GM19193 (cell line): ENCODE measurements around the gene PAPOLG.
A peak's percentile ranks its signal among the peaks of the same experiment; 100 is the strongest.

Experiments used
- POLR2A ChIP-seq: IDR thresholded peaks from 4 replicates; pipeline ENCODE4 v1.6.1; 2011; ENCODE audit not compliant: insufficient read depth, insufficient read length; ENCODE audit errors: extremely low read depth

Gene PAPOLG

GRCh38 chr2:60756097-60757087 is at the start of gene PAPOLG:
Gene PAPOLG, plus strand, starts transcription at chr2:60756268. Its CDS starts 211 bp downstream, at chr2:60756479.
- peak; percentile 87 for TF ChIP-seq POLR2A

DNA sequence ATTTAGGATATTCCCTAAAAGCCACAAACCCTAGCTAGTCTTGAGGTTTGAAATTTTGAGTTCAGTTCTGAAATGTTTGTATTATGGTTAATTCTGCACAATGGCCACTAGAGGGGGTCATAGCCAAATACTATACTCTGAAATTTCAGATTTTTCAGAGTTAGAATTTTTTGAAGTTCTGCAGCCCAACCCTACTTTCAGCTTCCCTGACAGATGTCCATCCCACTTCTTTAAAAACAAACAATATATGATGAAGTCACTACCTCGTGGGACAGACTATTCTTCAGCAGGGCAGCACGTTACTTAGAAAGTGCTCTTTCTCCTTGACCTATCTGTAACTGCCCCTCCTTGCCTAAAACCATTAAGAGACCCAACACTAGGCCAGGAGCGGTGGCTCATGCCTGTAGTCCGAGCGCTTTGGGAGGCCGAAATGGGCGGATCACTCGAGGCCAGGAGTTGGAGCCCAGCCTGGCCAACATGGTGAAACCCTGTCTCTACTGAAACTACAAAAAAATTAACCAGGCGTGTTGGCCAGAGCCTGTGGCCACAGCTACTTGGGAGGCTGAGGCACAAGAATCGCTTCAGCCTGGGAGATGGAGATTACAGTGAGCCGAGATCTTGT is 48.2 kb upstream of the PAPOLG start:
- TF ChIP-seq POLR2A, result no peak

- TF ChIP-seq POLR2A, result no peak
These were observed 47.3 kb upstream of the PAPOLG start for GRCh38 chr2:60708630-60709320.

GRCh38 chr2:60710707-60711106 is 45.4 kb upstream of the PAPOLG start:
- TF ChIP-seq POLR2A, result no peak

DNA sequence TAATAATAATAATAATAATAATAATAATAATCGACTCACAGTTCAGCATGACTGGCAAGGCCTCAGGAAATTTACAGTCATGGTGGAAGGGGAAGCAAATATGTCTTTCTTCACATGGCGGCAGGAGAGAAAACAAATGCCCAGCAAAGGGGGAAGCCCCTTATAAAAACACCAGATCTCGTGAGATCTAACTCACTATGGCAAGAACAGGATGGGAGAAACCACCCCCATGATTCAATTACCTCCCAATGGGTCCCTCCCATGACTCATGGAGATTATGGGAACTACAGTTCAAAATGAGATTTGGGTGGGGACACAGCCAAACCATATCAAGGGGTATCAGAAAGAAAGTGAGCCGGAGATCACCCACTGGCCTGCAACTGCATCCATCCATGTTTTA is 40.5 kb upstream of the PAPOLG start:
- TF ChIP-seq POLR2A, result no peak

GRCh38 chr2:60717691-60718090 is 38.4 kb upstream of the PAPOLG start:
- TF ChIP-seq POLR2A, result no peak

- no peak for TF ChIP-seq POLR2A
These were observed 36.7 kb upstream of the PAPOLG start for GRCh38 chr2:60719331-60719730.

DNA sequence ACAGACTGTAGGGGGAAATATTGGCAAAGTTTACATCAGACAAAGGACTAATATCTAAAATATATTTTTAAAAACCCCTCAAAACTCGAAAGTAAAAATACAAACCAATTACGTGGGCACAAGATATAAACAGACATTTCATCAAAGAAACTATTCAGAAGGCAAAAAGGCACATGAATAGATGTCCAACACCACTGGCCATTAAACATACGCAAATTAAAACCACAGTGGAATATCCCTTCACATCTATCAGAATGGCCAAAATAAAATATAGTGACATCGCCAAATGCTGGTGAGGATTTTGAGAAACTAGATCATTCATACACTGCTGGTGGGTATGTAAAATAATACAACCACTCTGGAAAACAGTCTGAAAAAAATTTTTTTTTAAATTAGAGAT is 30.6 kb upstream of the PAPOLG start:
- TF ChIP-seq POLR2A, result no peak

DNA sequence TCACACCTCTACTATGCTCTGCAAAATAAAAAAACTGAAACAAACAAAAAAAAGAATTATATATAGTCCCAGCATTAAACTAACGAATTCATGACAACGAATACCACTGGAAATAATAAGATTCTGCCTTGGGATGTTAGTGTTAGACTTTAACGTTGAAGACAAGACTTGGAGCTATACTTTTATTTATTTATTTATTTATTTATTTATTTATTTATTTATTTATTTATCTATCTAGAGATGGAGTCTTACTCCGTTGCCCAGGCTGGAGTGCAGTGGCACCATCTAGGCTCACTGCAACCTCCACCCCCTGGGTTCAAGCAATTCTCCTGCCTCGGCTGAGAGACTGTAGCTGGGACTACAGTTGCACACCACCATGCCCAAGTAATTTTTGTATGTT is 27.2 kb upstream of the PAPOLG start:
- TF ChIP-seq POLR2A, result no peak

DNA sequence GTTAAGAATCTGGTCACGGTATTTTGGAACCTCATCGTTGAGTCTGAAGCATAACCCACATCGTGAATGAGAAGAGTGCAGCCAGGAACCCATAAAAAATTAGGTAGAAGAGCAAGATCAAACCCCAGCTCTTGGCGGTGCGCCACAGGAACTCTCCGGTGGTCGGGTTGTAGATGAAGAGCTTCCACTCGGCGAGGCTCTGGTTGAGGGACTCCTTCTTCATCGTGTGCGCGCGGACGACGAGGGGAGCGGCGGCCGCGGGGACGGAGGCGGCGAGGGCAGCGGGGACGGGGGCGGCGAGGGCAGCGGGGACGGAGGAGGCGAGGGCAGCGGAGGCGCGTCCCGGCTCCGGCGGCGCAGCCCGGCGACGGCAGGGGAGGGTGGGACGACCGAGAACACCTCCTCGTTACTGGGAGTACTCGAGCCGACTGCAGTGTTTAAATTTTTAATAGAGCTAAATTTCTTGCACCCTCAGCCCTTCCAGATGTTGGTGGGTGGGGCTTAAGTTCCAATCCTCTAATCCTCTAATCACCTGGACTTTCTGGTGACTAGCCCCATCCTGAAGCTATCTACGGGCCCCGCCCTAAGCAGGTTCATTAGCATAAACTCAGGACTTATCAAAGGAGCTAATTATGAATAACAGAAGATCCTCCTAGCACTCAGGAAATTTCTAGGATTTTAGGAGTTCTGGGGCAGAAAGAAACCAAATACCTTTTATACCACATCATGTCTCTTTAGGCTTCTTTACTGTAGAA is 20.4 kb upstream of the PAPOLG start:
- no peak for TF ChIP-seq POLR2A

- no peak for TF ChIP-seq POLR2A
These were observed 17.4 kb upstream of the PAPOLG start for GRCh38 chr2:60738679-60739078.

DNA sequence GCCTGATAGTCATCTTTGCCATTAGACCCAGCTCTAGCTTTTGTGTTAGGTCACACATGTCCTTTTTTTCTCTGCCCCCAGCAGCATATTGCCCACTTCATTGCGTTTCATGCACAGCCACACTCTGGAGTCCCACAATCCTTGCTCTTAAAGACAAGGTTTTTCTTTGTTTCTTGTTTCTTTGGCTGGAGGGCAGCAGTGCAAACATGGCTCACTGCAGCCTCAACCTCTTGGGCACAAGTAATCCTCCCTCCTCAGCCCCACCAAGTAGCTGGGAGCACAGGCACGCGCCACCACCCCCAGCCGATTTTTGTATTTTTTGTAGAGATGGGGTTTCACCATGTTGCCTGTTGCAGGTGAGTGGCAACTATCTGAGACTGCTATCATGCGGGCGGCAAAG is 16.9 kb upstream of the PAPOLG start:
- TF ChIP-seq POLR2A, result no peak

GRCh38 chr2:60741576-60741975 is 14.5 kb upstream of the PAPOLG start:
- TF ChIP-seq POLR2A, result no peak

- TF ChIP-seq POLR2A, result no peak
These were observed 13.6 kb upstream of the PAPOLG start for GRCh38 chr2:60742419-60742818.

DNA sequence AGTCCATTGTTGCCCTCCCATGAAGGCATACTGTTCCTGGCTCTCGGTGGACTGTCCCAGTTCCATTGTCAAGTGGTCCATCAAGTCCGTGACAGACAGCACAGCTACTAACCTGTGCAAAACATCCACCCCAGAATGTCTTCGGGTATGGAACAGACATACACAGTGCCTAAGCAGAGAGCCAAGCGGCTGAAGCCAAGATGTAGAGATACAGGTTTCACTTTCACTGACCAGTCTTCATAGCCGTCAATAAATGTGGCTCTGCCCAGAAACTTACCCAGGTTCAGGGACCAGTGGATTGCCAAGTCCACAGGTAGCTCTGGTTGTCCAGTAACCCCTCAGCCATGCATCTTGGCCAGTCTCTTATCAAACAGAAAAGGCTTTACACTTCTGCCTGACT is 10.7 kb upstream of the PAPOLG start:
- no peak for TF ChIP-seq POLR2A
